Placental pericyte (primary cell): Measurements from ENCODE around the gene MRM3. TPM values are rescaled to one million over a fixed set of nuclear protein-coding genes. Genes with fewer than 3 reads are reported as not detected.

ENCODE experiments used
- total RNA-seq: library from RNA; depleted of rRNA; stranded (reverse); fragments of >200 nt; gene quantifications from 2 replicates; pipeline ENCODE4 v1.2.3, GENCODE V29; 2012

MRM3 gene, protein sequence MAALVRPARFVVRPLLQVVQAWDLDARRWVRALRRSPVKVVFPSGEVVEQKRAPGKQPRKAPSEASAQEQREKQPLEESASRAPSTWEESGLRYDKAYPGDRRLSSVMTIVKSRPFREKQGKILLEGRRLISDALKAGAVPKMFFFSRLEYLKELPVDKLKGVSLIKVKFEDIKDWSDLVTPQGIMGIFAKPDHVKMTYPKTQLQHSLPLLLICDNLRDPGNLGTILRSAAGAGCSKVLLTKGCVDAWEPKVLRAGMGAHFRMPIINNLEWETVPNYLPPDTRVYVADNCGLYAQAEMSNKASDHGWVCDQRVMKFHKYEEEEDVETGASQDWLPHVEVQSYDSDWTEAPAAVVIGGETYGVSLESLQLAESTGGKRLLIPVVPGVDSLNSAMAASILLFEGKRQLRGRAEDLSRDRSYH
- 16.9 and 18.9 TPM in 2 replicates for total RNA-seq

GRCh38 chr17:781805-782731, at the start of gene MRM3, which contains the start of gene GLOD4:
Gene MRM3 (plus strand): TSS chr17:782353. CDS start chr17:782379, 26 bp downstream.
Gene GLOD4 (minus strand): TSS chr17:782280. CDS start chr17:782255, 25 bp downstream.

GRCh38 chr17:752002-752619, 30.0 kb upstream of the MRM3 start, which contains the start of gene GEMIN4:
Gene GEMIN4 (minus strand): TSS chr17:752264. CDS start chr17:752142, 122 bp downstream.

Other genes starting within 250 kb of the MRM3 start
- 18.2 and 32.2 TPM in 2 replicates for gene VPS53, start 67.5 kb upstream of the MRM3 start, total RNA-seq
- 20.8 and 22.3 TPM in 2 replicates for gene TLCD3A, start 49.8 kb upstream of the MRM3 start, total RNA-seq
- 7.2 and 25.5 TPM in 2 replicates for gene GEMIN4, start 30.1 kb upstream of the MRM3 start, total RNA-seq
- gene GLOD4, start 73 bp upstream of the MRM3 start, total RNA-seq, result 33.0 and 51.5 TPM in 2 replicates
- 51.8 and 65.2 TPM in 2 replicates for gene NXN, start 197.4 kb downstream of the MRM3 start, total RNA-seq
- gene TIMM22, start 214.8 kb downstream of the MRM3 start, total RNA-seq, result 13.8 and 21.9 TPM in 2 replicates